Frontal cortex (tissue), 4 donors: ENCODE measurements around the gene SLC38A6. TPM values are rescaled to one million over a fixed set of nuclear protein-coding genes. Genes with fewer than 3 reads are reported as not detected.

Experiments
- DNase-seq, 2 donors: peaks; one replicate each; pipeline ENCODE4 v3.0.0; 2012; ENCODE audit warnings: low spot score in 2 of 2
- FAIRE-seq: peaks from 2 replicates; lab custom pipeline; 2012; peaks lifted over from hg19 to GRCh38; lab: Jason Lieb, UNC
- small RNA-seq: library from RNA; depleted of rRNA; stranded (forward); fragments of <200 nt; gene quantifications from one replicate; pipeline ENCODE3, GENCODE V24; 2014
- total RNA-seq: library from RNA; depleted of rRNA; stranded (reverse); fragments of >200 nt; gene quantifications from one replicate; pipeline ENCODE4 v1.2.3, GENCODE V29; 2014
- donor health status: control.
- donor health status: control.
- donor health status: control.

The SLC38A6 gene
- total RNA-seq, 1 donor from 2014 or later = 59.5 TPM

GRCh38 chr14:61098721-61099120, 117.7 kb downstream of the SLC38A6 start:
- DNase-seq = no peak
- FAIRE-seq = no peak

GRCh38 chr14:61099216-61099835, 118.3 kb downstream of the SLC38A6 start:
- FAIRE-seq (no peak), DNase-seq (no peak)

GRCh38 chr14:61101803-61102548, 120.9 kb downstream of the SLC38A6 start:
- FAIRE-seq = no peak
- DNase-seq = no peak

Small RNA genes within 50 kb of the gene (small RNA-seq; reads per million reads assigned to genes)
- not detected for gene RNU6-398P

Other genes starting within 250 kb of the SLC38A6 start
- 76.2 TPM for gene MNAT1, start 246.5 kb upstream of the SLC38A6 start, total RNA-seq
- 16.3 TPM for gene TRMT5, start 166 bp upstream of the SLC38A6 start, total RNA-seq